GM12892 (cell line): Measurements from ENCODE around the gene NCOR1.

Source experiments
- POLR2A ChIP-seq: IDR thresholded peaks from 2 replicates; pipeline ENCODE4 v1.6.1; 2011; ENCODE audit warnings: low read depth, low read length, control low read depth
- POLR2AphosphoS5 ChIP-seq: IDR thresholded peaks from 2 replicates; pipeline ENCODE4 v1.6.1; 2011; ENCODE audit warnings: low read depth, low read length, control low read depth
- TAF1 ChIP-seq: IDR thresholded peaks from 2 replicates; pipeline ENCODE4 v1.6.1; 2011; ENCODE audit warnings: low read depth, mild to moderate bottlenecking, control low read depth, low read length, borderline replicate concordance

DNA sequence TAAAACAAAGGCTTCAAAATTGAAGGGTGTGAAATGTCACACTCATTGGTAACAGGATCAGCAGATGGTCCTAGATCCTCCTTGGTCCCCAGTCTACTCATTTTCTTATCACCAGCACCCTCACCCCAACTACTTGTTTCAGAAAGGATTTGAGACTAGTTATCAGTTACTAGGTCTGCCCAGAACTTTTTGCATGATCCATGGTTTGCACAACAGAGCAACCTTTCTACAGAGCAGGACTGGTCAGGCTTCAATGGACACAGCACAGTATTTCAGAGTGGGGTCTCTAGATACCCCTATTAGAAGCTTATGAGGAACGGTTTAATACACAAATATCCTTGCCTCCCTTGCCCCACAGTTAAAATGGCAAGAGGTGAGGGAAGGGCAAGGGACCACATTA lies 190.1 kb downstream of the NCOR1 start:
- TF ChIP-seq TAF1, result no peak
- no peak for TF ChIP-seq POLR2A
- TF ChIP-seq POLR2AphosphoS5, result no peak
